GM12878 (cell line): ENCODE measurements around the gene AGAP1.

ENCODE experiments used
- BACH1 ChIP-seq: fragments of 450-650 bp; IDR thresholded peaks from 2 replicates; pipeline ENCODE4 v1.6.1; 2017; ENCODE audit warnings: mild to moderate bottlenecking, borderline replicate concordance
- CEBPB ChIP-seq, 2 experiments: fragments of 150-350 bp in 1 of 2; IDR thresholded peaks; 2 replicates each; pipeline ENCODE4 v1.6.1; 2012 to 2014; ENCODE audit warnings: low read depth in 2 of 2, low read length in 2 of 2, borderline replicate concordance in 1 of 2, inconsistent platforms in 1 of 2
- CHD4 ChIP-seq: fragments of 200-600 bp; sonication (generic); IDR thresholded peaks from 2 replicates; pipeline ENCODE4 v1.6.1; 2016; ENCODE audit warnings: mild to moderate bottlenecking
- CREB1 ChIP-seq: IDR thresholded peaks from 2 replicates; pipeline ENCODE4 v1.6.1; 2012; ENCODE audit warnings: low read depth, mild to moderate bottlenecking, inconsistent platforms
- CTCF ChIP-seq, 3 experiments: IDR thresholded peaks in 2 of 3; conservative IDR thresholded peaks in 1 of 3; 2 replicates each; pipeline ENCODE4 v1.5.1; 2011; ENCODE audit warnings: low read depth in 3 of 3, low read length in 3 of 3, mild to moderate bottlenecking in 3 of 3, control low read depth in 2 of 3, moderate library complexity in 2 of 3, inconsistent platforms in 1 of 3, mixed read lengths in 1 of 3; ENCODE audit not compliant: control insufficient read depth in 2 of 3, insufficient read depth in 1 of 3; ENCODE audit errors: extremely low read depth in 1 of 3
- EP300 ChIP-seq, 2 experiments: fragments of 150-350 bp in 1 of 2; IDR thresholded peaks; 2 replicates each; pipeline ENCODE4 v1.6.1; 2011 to 2012; ENCODE audit warnings: low read depth in 2 of 2, low read length in 2 of 2, borderline replicate concordance in 1 of 2, improper control_type of control experiment in 1 of 2, inconsistent platforms in 1 of 2; ENCODE audit not compliant: control insufficient read depth in 1 of 2
- HDAC6 ChIP-seq: fragments of 200-600 bp; sonication (generic); IDR thresholded peaks from one replicate; pipeline ENCODE4 v1.8.0; 2017; ENCODE audit warnings: antibody characterized with exemption; ENCODE audit not compliant: unreplicated experiment
- LARP7 ChIP-seq: fragments of 450-650 bp; IDR thresholded peaks from 2 replicates; pipeline ENCODE4 v1.6.1; 2017; ENCODE audit warnings: mild to moderate bottlenecking
- MXI1 ChIP-seq: fragments of 150-350 bp; IDR thresholded peaks from 2 replicates; pipeline ENCODE4 v1.6.1; 2011; ENCODE audit warnings: low read depth, mild to moderate bottlenecking, inconsistent platforms, low read length, improper control_type of control experiment
- RUNX3 ChIP-seq: IDR thresholded peaks from 2 replicates; pipeline ENCODE4 v1.6.1; 2012; ENCODE audit warnings: low read length, inconsistent platforms
- SREBF2 ChIP-seq: IDR thresholded peaks from 2 replicates; pipeline ENCODE4 v1.6.1; 2012; ENCODE audit warnings: mild to moderate bottlenecking, low read length
- YY1 ChIP-seq: IDR thresholded peaks from 2 replicates; pipeline ENCODE4 v1.6.1; 2011; ENCODE audit warnings: low read depth, mild to moderate bottlenecking, low read length
- TF ChIP-seq, protein P1 (sequence below): fragments of 450-650 bp; IDR thresholded peaks from 2 replicates; pipeline ENCODE4 v1.6.1; 2017; ENCODE audit warnings: mild to moderate bottlenecking, low read depth, inconsistent platforms; ENCODE audit not compliant: poor library complexity, severe bottlenecking

DNA sequence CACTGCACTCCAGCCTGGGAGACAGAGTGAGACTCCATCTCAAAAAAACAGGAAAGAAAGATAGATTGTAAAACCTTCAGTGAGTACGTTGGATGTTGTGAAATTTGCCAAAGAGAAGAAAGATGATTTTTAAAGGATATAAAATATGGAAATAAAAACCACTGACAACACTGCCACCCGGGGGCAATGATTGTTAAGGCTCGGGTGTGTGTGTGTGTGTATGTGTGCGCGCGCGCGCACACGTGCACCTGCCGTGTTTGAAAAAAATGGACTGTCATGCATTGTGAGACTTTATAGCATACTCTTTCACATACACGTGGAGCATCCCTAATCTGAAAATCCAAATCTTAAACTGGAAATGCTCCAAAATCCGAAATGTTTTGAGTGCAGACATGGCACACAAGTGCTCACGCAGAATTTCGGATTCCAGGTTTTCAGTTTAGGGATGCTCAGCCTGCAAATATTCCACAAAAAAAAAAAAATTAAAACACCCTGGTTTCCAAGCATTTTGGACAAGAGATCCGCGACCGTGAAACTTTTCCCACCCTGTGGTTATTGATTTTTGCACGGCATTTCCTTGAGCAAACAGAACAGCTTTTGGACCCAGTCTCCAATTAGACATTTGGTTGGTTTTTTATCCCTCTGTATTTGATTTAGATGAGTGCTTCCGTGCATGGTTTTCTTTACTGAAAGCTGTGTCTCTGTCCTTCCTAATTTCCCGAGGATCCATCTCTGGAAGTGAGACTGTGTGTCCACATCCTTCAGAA, 269.2 kb downstream of the AGAP1 start:
- TF ChIP-seq, protein P1, sequence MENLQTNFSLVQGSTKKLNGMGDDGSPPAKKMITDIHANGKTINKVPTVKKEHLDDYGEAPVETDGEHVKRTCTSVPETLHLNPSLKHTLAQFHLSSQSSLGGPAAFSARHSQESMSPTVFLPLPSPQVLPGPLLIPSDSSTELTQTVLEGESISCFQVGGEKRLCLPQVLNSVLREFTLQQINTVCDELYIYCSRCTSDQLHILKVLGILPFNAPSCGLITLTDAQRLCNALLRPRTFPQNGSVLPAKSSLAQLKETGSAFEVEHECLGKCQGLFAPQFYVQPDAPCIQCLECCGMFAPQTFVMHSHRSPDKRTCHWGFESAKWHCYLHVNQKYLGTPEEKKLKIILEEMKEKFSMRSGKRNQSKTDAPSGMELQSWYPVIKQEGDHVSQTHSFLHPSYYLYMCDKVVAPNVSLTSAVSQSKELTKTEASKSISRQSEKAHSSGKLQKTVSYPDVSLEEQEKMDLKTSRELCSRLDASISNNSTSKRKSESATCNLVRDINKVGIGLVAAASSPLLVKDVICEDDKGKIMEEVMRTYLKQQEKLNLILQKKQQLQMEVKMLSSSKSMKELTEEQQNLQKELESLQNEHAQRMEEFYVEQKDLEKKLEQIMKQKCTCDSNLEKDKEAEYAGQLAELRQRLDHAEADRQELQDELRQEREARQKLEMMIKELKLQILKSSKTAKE = no peak
- no peak for TF ChIP-seq EP300 (IDR thresholded peaks at IDR 0.05; ENCODE audit: borderline replicate concordance in 1 of 2, control insufficient read depth in 1 of 2, low read depth in 2 of 2, low read length in 2 of 2)
- TF ChIP-seq CTCF (IDR thresholded peaks at IDR 0.05 in 2 of 3, conservative IDR thresholded peaks at IDR 0.05 in 1 of 3; ENCODE audit: control insufficient read depth in 2 of 3, extremely low read depth in 1 of 3, insufficient read depth in 1 of 3, low read depth in 3 of 3, low read length in 3 of 3) = no peak
- TF ChIP-seq CHD4 = no peak
- TF ChIP-seq CREB1 = no peak
- TF ChIP-seq RUNX3 = no peak
- no peak for TF ChIP-seq YY1
- TF ChIP-seq MXI1 = no peak
- TF ChIP-seq CEBPB (IDR thresholded peaks at IDR 0.05; ENCODE audit: borderline replicate concordance in 1 of 2, low read depth in 2 of 2, low read length in 2 of 2) = no peak
- no peak for TF ChIP-seq HDAC6
- no peak for TF ChIP-seq SREBF2
- no peak for TF ChIP-seq LARP7
- no peak for TF ChIP-seq BACH1
